ENCODE results near the gene MAGI2.

The MAGI2 gene

DNA sequence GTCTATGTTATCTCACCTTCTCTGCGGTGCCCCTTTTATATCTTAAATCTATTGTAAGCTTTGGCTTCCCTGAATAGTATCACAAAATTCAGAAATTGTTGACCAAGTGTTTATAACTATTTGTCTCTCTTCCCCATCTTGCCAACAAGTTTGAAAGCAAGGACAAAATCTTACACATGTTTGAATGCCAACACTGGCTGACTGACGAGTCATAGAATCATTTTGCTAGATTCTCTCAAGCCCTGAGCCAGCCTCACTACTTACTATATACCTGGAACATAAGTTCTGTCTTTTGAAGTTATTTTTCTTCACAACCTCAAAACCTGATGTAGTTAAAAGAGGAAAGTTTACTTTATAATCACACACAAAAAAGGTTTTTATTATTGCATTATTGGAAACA, 954.2 kb downstream of the MAGI2 start:
- WGBS: 86% methylated on average over 2 of the region's 2 CpGs
- Histone ChIP-seq H3K36me3 (ENCODE audit: control insufficient read depth in 1 of 2, insufficient read depth in 2 of 2, low read depth in 1 of 2, low read length in 2 of 2) (no peaks in the 10 kb centered on the region), H2BK5ac (ENCODE audit: low read depth, low read length, poor library complexity, severe bottlenecking) (no peak overlapping the region), H2BK12ac (ENCODE audit: low read length in 2 of 2) (no peak overlapping the region), H3K79me1 (replicated peaks; ENCODE audit: low read length, poor library complexity, severe bottlenecking) (no peaks in the 10 kb centered on the region), H3K4me1 (ENCODE audit: control insufficient read depth, insufficient read depth, low read depth, low read length) (no peaks in the 10 kb centered on the region), H3K4ac (ENCODE audit: low read depth in 1 of 2, low read length in 2 of 2) (no peak overlapping the region), H3K14ac (ENCODE audit: low read length in 2 of 2) (no peak overlapping the region), H2BK15ac (ENCODE audit: low read depth, poor library complexity, severe bottlenecking) (no peak overlapping the region), H4K8ac (ENCODE audit: low read length) (no peak overlapping the region), H3K23ac (ENCODE audit: low read length in 2 of 2) (no peak overlapping the region), H2AK5ac (ENCODE audit: low read length, severe bottlenecking) (no peak overlapping the region), H3K4me3 (ENCODE audit: insufficient read depth in 1 of 2, low read depth in 1 of 2, low read length in 2 of 2) (no peak overlapping the region), H4K91ac (ENCODE audit: low read length) (no peak overlapping the region), H3K27ac (ENCODE audit: low read length, poor library complexity, severe bottlenecking) (no peak overlapping the region), H3K9me3 (ENCODE audit: control insufficient read depth, low read length) (no peaks in the 10 kb centered on the region), H3K18ac (ENCODE audit: low read depth in 1 of 2, low read length in 2 of 2) (no peak overlapping the region), H2AFZ (ENCODE audit: low read depth, low read length) (no peak overlapping the region), H3K9ac (ENCODE audit: low read length) (no peak overlapping the region), H3K4me2 (ENCODE audit: low read length, poor library complexity, severe bottlenecking) (no peak overlapping the region), H2BK120ac (ENCODE audit: low read depth, low read length) (no peak overlapping the region), H3K27me3 (ENCODE audit: control insufficient read depth in 1 of 2, insufficient read depth in 1 of 2, low read length in 2 of 2) (no peaks in the 10 kb centered on the region)
- no peak for DNase-seq

DNA sequence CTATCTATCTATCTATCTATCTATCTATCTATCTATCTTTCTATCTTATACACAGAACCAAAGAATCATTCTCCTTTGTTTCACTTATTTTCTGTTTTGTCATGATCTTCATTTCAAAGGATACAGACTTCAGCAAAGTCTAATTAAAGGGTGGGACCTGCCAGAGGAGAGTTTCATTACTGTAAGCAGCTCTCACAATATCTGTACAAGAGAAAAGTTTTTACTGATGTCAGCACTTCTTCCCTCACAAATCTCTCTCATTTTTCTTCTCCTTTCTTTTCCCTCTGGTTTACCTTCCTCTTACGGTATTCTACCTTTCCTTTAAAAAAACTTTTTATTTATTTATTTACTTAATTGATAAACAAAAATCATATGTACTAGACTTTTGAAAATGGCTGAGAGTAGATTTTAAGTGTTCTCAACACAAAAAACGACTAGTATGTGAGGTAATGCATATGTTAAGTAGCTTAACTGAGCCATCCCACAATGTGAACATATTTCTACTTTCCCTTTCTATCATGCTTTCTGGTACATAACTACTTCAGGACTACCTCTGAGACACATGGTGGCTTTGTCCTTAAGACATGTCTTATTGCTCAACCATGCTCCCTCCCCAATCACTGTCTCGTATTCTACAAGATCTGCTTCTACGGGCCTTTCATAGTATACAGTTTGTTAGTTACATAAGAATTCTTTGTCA, 955.6 kb downstream of the MAGI2 start:
- Histone ChIP-seq H3K4ac (ENCODE audit: low read depth in 1 of 2, low read length in 2 of 2) (no peak overlapping the region), H3K36me3 (ENCODE audit: control insufficient read depth in 1 of 2, insufficient read depth in 2 of 2, low read depth in 1 of 2, low read length in 2 of 2) (no peaks in the 10 kb centered on the region), H3K27me3 (ENCODE audit: control insufficient read depth in 1 of 2, insufficient read depth in 1 of 2, low read length in 2 of 2) (no peaks in the 10 kb centered on the region), H3K14ac (ENCODE audit: low read length in 2 of 2) (no peak overlapping the region), H2AFZ (ENCODE audit: low read depth, low read length) (no peak overlapping the region), H3K9ac (ENCODE audit: low read length) (no peak overlapping the region), H3K27ac (ENCODE audit: low read length, poor library complexity, severe bottlenecking) (no peak overlapping the region), H3K79me1 (replicated peaks; ENCODE audit: low read length, poor library complexity, severe bottlenecking) (no peaks in the 10 kb centered on the region), H3K4me3 (ENCODE audit: insufficient read depth in 1 of 2, low read depth in 1 of 2, low read length in 2 of 2) (no peak overlapping the region), H3K23ac (ENCODE audit: low read length in 2 of 2) (no peak overlapping the region), H4K8ac (ENCODE audit: low read length) (no peak overlapping the region), H2BK5ac (ENCODE audit: low read depth, low read length, poor library complexity, severe bottlenecking) (no peak overlapping the region), H2AK5ac (ENCODE audit: low read length, severe bottlenecking) (no peak overlapping the region), H2BK12ac (ENCODE audit: low read length in 2 of 2) (no peak overlapping the region), H2BK15ac (ENCODE audit: low read depth, poor library complexity, severe bottlenecking) (no peak overlapping the region), H2BK120ac (ENCODE audit: low read depth, low read length) (no peak overlapping the region), H3K4me1 (ENCODE audit: control insufficient read depth, insufficient read depth, low read depth, low read length) (no peaks in the 10 kb centered on the region), H3K9me3 (ENCODE audit: control insufficient read depth, low read length) (no peaks in the 10 kb centered on the region), H4K91ac (ENCODE audit: low read length) (no peak overlapping the region), H3K18ac (ENCODE audit: low read depth in 1 of 2, low read length in 2 of 2) (no peak overlapping the region), H3K4me2 (ENCODE audit: low read length, poor library complexity, severe bottlenecking) (no peak overlapping the region)
- no peak for DNase-seq
- WGBS: 80% methylated on average over 2 of the region's 4 CpGs

DNA sequence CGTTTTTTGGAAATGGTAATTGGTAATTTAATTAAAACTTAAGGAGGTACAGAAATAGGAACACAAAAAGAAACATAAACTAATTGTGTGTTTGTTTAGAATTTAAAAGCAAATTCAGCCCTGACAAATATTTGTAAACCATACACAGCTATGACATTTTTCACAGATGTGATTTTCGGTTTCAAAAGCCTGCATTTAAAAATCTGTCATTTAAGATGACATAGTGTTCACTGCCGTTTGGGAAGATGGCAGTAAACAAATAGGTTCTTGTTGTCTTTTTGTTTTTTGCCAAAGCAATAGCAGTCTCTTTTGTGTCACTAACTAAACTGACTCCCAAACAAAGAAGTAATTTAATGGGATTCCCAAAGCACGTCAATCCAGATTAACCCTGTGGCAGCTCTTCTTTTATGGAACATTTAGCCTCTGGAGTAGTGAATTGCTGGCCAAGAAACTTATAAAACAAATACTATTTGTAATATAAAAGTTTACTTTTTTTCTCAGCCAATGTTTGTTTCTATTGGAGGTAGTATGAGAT, 957.3 kb downstream of the MAGI2 start:
- Histone ChIP-seq H3K23ac (ENCODE audit: low read length in 2 of 2) (no peak overlapping the region), H2BK15ac (ENCODE audit: low read depth, poor library complexity, severe bottlenecking) (no peak overlapping the region), H2BK12ac (ENCODE audit: low read length in 2 of 2) (no peak overlapping the region), H4K91ac (ENCODE audit: low read length) (no peak overlapping the region), H2AK5ac (ENCODE audit: low read length, severe bottlenecking) (no peak overlapping the region), H3K36me3 (ENCODE audit: control insufficient read depth in 1 of 2, insufficient read depth in 2 of 2, low read depth in 1 of 2, low read length in 2 of 2) (no peaks in the 10 kb centered on the region), H3K14ac (ENCODE audit: low read length in 2 of 2) (no peak overlapping the region), H2BK5ac (ENCODE audit: low read depth, low read length, poor library complexity, severe bottlenecking) (no peak overlapping the region), H4K8ac (ENCODE audit: low read length) (no peak overlapping the region), H3K27ac (ENCODE audit: low read length, poor library complexity, severe bottlenecking) (no peak overlapping the region), H3K79me1 (replicated peaks; ENCODE audit: low read length, poor library complexity, severe bottlenecking) (no peaks in the 10 kb centered on the region), H3K4me3 (ENCODE audit: insufficient read depth in 1 of 2, low read depth in 1 of 2, low read length in 2 of 2) (no peak overlapping the region), H3K4me1 (ENCODE audit: control insufficient read depth, insufficient read depth, low read depth, low read length) (no peaks in the 10 kb centered on the region), H3K4me2 (ENCODE audit: low read length, poor library complexity, severe bottlenecking) (no peak overlapping the region), H2AFZ (ENCODE audit: low read depth, low read length) (no peak overlapping the region), H3K4ac (ENCODE audit: low read depth in 1 of 2, low read length in 2 of 2) (no peak overlapping the region), H3K18ac (ENCODE audit: low read depth in 1 of 2, low read length in 2 of 2) (no peak overlapping the region), H3K27me3 (ENCODE audit: control insufficient read depth in 1 of 2, insufficient read depth in 1 of 2, low read length in 2 of 2) (no peaks in the 10 kb centered on the region), H3K9me3 (ENCODE audit: control insufficient read depth, low read length) (no peaks in the 10 kb centered on the region), H2BK120ac (ENCODE audit: low read depth, low read length) (no peak overlapping the region), H3K9ac (ENCODE audit: low read length) (no peak overlapping the region)
- 40% methylated on average over 1 of the region's 4 CpGs for WGBS
- no peak for DNase-seq

DNA sequence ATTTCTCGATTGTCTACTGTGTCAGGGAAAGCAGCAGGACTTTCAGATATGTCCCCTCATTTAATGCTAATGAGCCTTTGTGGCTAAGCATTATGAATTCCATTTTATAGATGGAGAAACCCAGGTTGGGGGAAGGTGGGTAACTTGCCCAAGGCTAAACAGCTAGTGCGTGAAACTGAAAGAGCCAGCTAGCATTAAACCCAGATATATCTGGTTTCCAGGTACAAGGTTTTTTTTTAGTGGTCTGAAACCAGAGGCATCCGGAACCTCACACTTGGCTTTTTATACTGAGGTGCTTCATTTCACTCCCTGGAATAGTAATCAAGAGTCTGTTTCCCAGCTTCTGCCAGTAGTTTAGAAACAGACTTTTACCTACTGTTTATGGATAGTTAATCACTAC, 960.1 kb downstream of the MAGI2 start:
- WGBS: 98% methylated on average over 3 of the region's 3 CpGs
- H2AFZ ChIP-seq (ENCODE audit: low read depth, low read length): no peak overlapping the region
- H3K36me3 ChIP-seq (ENCODE audit: control insufficient read depth in 1 of 2, insufficient read depth in 2 of 2, low read depth in 1 of 2, low read length in 2 of 2): no peaks in the 10 kb centered on the region
- H3K79me1 ChIP-seq (replicated peaks; ENCODE audit: low read length, poor library complexity, severe bottlenecking): no peaks in the 10 kb centered on the region
- no peak overlapping the region for H3K4me2 ChIP-seq (ENCODE audit: low read length, poor library complexity, severe bottlenecking)
- no peak overlapping the region for H4K8ac ChIP-seq (ENCODE audit: low read length)
- H2AK5ac ChIP-seq (ENCODE audit: low read length, severe bottlenecking): no peak overlapping the region
- H3K27ac ChIP-seq (ENCODE audit: low read length, poor library complexity, severe bottlenecking): no peak overlapping the region
- no peak overlapping the region for H3K23ac ChIP-seq (ENCODE audit: low read length in 2 of 2)
- H3K14ac ChIP-seq (ENCODE audit: low read length in 2 of 2): no peak overlapping the region
- H3K4me1 ChIP-seq (ENCODE audit: control insufficient read depth, insufficient read depth, low read depth, low read length): no peaks in the 10 kb centered on the region
- no peaks in the 10 kb centered on the region for H3K27me3 ChIP-seq (ENCODE audit: control insufficient read depth in 1 of 2, insufficient read depth in 1 of 2, low read length in 2 of 2)
- no peak overlapping the region for H3K4ac ChIP-seq (ENCODE audit: low read depth in 1 of 2, low read length in 2 of 2)
- H3K9me3 ChIP-seq (ENCODE audit: control insufficient read depth, low read length): no peaks in the 10 kb centered on the region
- H3K18ac ChIP-seq (ENCODE audit: low read depth in 1 of 2, low read length in 2 of 2): no peak overlapping the region
- no peak overlapping the region for H2BK15ac ChIP-seq (ENCODE audit: low read depth, poor library complexity, severe bottlenecking)
- H2BK12ac ChIP-seq (ENCODE audit: low read length in 2 of 2): no peak overlapping the region
- no peak overlapping the region for H2BK5ac ChIP-seq (ENCODE audit: low read depth, low read length, poor library complexity, severe bottlenecking)
- H4K91ac ChIP-seq (ENCODE audit: low read length): no peak overlapping the region
- H3K4me3 ChIP-seq (ENCODE audit: insufficient read depth in 1 of 2, low read depth in 1 of 2, low read length in 2 of 2): no peak overlapping the region
- H3K9ac ChIP-seq (ENCODE audit: low read length): no peak overlapping the region
- H2BK120ac ChIP-seq (ENCODE audit: low read depth, low read length): no peak overlapping the region
- no peak for DNase-seq
